Calu3 (cell line): Measurements from ENCODE around the gene NOL3. TPM values are rescaled to one million over a fixed set of nuclear protein-coding genes. Genes with fewer than 3 reads are reported as not detected.

Experiments
- BruUV-seq: library from RNA; stranded (reverse); fragments of 400-500 nt; replicated peaks from 2 replicates; lab custom pipeline; 2021; lab: Mats Ljungman, UMichigan
- CTCF ChIA-PET: fragments of 300-600 bp; sonication (Branson Sonifier 250); formaldehyde crosslinking; loops from one replicate; lab custom pipeline; 2022; ENCODE audit warnings: antibody characterized with exemption; lab: Charles Lee
- DNase-seq: peaks from one replicate; pipeline ENCODE4 v3.0.0; 2022
- H3K27ac Mint-ChIP-seq: one replicate; pipeline ENCODE4 v1.8.0; 2022; ENCODE audit warnings: mixed read lengths; ENCODE audit not compliant: unreplicated experiment
- H3K27me3 Mint-ChIP-seq: one replicate; pipeline ENCODE4 v1.8.0; 2022; ENCODE audit warnings: mixed read lengths; ENCODE audit not compliant: unreplicated experiment
- H3K36me3 Mint-ChIP-seq: one replicate; pipeline ENCODE4 v1.8.0; 2022; ENCODE audit warnings: mild to moderate bottlenecking, moderate library complexity, mixed read lengths; ENCODE audit not compliant: insufficient read depth, unreplicated experiment
- H3K4me1 Mint-ChIP-seq: one replicate; pipeline ENCODE4 v1.8.0; 2022; ENCODE audit warnings: mild to moderate bottlenecking, low read depth, mixed read lengths; ENCODE audit not compliant: unreplicated experiment
- H3K4me3 Mint-ChIP-seq: one replicate; pipeline ENCODE4 v1.8.0; 2022; ENCODE audit warnings: mild to moderate bottlenecking, low read depth, moderate library complexity, mixed read lengths; ENCODE audit not compliant: unreplicated experiment
- H3K9me3 Mint-ChIP-seq: one replicate; pipeline ENCODE4 v1.8.0; 2022; ENCODE audit warnings: low read depth, mixed read lengths; ENCODE audit not compliant: unreplicated experiment
- CTCF ChIP-seq: fragments of 200-600 bp; IDR thresholded peaks from one replicate; pipeline ENCODE4 v1.8.0; 2022; ENCODE audit warnings: antibody characterized with exemption; ENCODE audit not compliant: unreplicated experiment
- intact Hi-C: fragments of 100-400 bp; cut with micrococcal nuclease; formaldehyde crosslinking; loops from one replicate; pipeline ENCODE4 v1.10.0; 2022; ENCODE audit not compliant: unreplicated experiment
- total RNA-seq: library from RNA; stranded (reverse); gene quantifications from 2 replicates; pipeline ENCODE4 v1.2.3, GENCODE V29; 2022

The NOL3 gene
- total RNA-seq, 1 experiment from 2014 or later: 33.5 TPM

DNA sequence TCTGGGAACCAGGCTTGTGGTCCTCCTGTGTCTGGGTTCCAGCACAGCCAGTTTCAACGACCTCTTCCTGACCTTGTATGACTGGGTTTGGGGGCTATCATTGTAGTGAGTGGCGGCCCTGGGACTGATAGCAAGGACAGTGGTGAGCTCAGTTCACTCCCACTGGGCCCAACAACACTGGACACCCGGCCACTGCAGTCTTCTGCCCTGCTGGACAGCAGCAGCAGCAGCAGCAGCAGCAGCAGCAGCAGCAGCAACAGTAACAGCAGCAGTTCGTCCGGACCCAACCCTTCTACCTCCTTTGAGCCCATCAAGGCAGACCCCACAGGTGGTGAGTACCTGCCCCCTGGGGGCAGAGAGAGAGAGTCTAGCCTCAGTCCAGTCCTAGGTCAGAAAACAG lies 25.3 kb downstream of the NOL3 start:
- H3K36me3 Mint-ChIP-seq: peaks cover 90% of the 10 kb centered on the region
- DNase-seq: no peak
- H3K27me3 Mint-ChIP-seq: no peaks in the 10 kb centered on the region
- H3K4me3 Mint-ChIP-seq: no peak overlapping the region
- BruUV-seq: no TSS peak
- peaks cover 47% of the 10 kb centered on the region for H3K4me1 Mint-ChIP-seq
- TF ChIP-seq CTCF: no peak
- H3K9me3 Mint-ChIP-seq: no peaks in the 10 kb centered on the region
- CTCF ChIA-PET: interaction anchor here (0.6 to 1.0 kb wide), 2 partner anchors 8 to 180 kb away, joined by 3 to 6 read pairs; no protein-coding TSS in a partner anchor
- no peak overlapping the region for H3K27ac Mint-ChIP-seq
- intact Hi-C loops: no loop called here

DNA sequence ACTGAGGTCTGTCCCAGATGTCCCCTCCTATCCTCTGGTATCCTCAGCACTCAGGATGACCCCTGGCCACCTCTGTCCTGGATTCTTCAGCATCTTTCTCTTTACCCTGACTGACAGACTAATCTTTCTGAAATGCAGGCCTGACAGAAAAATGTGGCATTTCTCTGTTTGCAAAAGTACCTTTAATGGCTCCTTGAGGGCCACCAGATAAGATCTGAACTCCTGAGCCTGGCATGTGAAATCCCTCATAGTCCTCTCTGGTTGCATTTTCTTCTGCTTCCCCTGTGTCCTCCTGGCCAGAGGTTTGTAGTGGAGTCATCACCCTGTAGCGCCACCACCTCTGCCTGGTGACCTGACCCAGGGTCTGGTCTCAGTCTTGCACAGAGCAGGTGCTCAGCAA lies 26.5 kb downstream of the NOL3 start:
- BruUV-seq: no TSS peak
- intact Hi-C loops: no loop called here
- peaks cover 38% of the 10 kb centered on the region for H3K4me1 Mint-ChIP-seq

GRCh38 chr16:67197704-67198103 lies 27.4 kb downstream of the NOL3 start:
- H3K4me1 Mint-ChIP-seq: peaks cover 38% of the 10 kb centered on the region
- intact Hi-C loops: no loop called here
- no TSS peak for BruUV-seq
- no peak for DNase-seq
- CTCF ChIA-PET: interaction anchor here (0.6 to 2.9 kb wide), 11 partner anchors 12 to 244 kb away, joined by 3 to 9 read pairs (median 5); partner anchors contain the start of genes FHOD1 and TMEM208
- no peak overlapping the region for H3K27ac Mint-ChIP-seq
- no peaks in the 10 kb centered on the region for H3K9me3 Mint-ChIP-seq
- H3K4me3 Mint-ChIP-seq: no peak overlapping the region
- peaks cover 94% of the 10 kb centered on the region for H3K36me3 Mint-ChIP-seq
- TF ChIP-seq CTCF: no peak
- H3K27me3 Mint-ChIP-seq: no peaks in the 10 kb centered on the region

More for the DNA sequence above, 26.5 kb downstream of the NOL3 start:
- H3K9me3 Mint-ChIP-seq: no peaks in the 10 kb centered on the region
- TF ChIP-seq CTCF: no peak
- no peak for DNase-seq
- peaks cover 95% of the 10 kb centered on the region for H3K36me3 Mint-ChIP-seq
- no peak overlapping the region for H3K4me3 Mint-ChIP-seq
- no peak overlapping the region for H3K27ac Mint-ChIP-seq
- CTCF ChIA-PET: interaction anchor here (2.9 kb wide), 1 partner anchor 243 kb away, joined by 7 read pairs; no protein-coding TSS in a partner anchor
- no peaks in the 10 kb centered on the region for H3K27me3 Mint-ChIP-seq

DNA sequence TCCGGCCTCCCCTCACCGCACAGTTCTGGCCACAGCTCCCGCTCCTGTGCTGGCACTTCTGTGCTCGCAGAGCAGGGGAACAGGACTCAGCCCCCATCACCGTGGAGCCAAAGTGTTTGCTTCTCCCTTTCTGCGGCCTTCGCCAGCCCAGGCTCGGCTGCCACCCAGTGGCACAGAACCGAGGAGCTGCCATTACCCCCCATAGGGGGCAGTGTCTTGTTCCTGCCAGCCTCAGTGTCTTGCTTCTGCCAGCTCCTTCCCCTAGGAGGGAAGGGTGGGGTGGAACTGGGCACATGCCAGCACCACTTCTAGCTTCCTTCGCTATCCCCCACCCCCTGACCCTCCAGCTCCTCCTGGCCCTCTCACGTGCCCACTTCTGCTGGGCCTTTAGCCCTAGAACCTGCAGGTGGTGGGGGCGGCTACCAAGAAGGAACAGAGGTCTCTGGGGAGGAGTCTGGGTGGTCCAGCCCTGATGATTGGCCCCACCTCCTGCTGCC lies 27.9 kb downstream of the NOL3 start:
- H3K9me3 Mint-ChIP-seq: no peaks in the 10 kb centered on the region
- peak; percentile 86 for TF ChIP-seq CTCF
- H3K4me1 Mint-ChIP-seq: peaks cover 36% of the 10 kb centered on the region
- peak; percentile 83 for DNase-seq
- no TSS peak for BruUV-seq
- CTCF ChIA-PET: interaction anchor here (0.6 to 2.9 kb wide), 13 partner anchors 13 to 244 kb away, joined by 3 to 9 read pairs (median 5); partner anchors contain the start of genes FHOD1 and TMEM208
- H3K4me3 Mint-ChIP-seq: no peak overlapping the region
- H3K27me3 Mint-ChIP-seq: no peaks in the 10 kb centered on the region
- intact Hi-C loops: no loop called here
- peaks cover 94% of the 10 kb centered on the region for H3K36me3 Mint-ChIP-seq
- H3K27ac Mint-ChIP-seq: peak overlapping the region; percentile 76
